Measurements from ENCODE around the gene FOXO3.

DNA sequence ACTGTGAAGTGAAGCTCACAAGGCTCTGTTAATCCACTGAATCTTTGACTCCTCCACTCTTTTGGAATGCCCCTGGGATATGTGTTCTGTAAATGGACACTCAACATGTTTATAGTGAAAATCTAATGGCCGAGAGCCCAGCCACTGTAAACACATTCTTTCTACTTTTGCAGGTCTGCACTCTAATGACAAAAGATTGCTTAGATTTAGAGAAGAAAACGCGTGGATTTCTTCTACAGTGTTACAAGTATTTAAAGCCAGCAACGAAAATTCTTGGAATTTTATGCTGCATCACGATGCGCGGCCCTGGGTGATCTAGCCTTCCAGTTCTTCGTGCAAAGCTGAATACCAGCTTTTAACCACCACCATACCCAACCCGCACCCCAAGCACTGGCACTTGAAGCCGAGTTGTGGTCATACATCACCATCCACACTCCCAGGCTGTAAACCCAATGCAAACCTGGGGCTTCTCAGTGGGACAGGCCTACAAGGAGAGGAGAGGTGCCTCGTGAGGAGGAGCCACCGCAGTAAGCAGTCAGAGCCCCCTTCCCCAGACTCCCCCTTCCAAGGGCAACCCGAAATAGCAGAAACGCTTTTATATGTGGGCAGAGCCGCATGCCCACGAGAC is 3.7 kb upstream of the FOXO3 start:
- TF ChIP-seq POLR2A (IDR thresholded peaks at IDR 0.05): no peak
- no peak for TF ChIP-seq CTCF (IDR thresholded peaks at IDR 0.05)
